GM10248 (cell line): ENCODE data around the gene ZBTB47.

Experiments used
- CTCF ChIA-PET: fragments of 300-600 bp; sonication (Branson Sonifier 250); formaldehyde crosslinking; extraction: SDS; loops from one replicate; lab custom pipeline; 2021; ENCODE audit warnings: antibody characterized with exemption; lab: Yijun Ruan, JAX
- POLR2A ChIA-PET: fragments of 350-650 bp; sonication (Branson Sonifier 250); formaldehyde crosslinking; extraction: SDS; loops from one replicate; lab custom pipeline; 2020; ENCODE audit warnings: antibody characterized with exemption; lab: Yijun Ruan, JAX
- DNase-seq: peaks from one replicate; pipeline ENCODE4 v3.0.0; 2012; ENCODE audit errors: extremely low spot score
- CTCF ChIP-seq: IDR thresholded peaks from 2 replicates; pipeline ENCODE4 v1.5.1; 2012; ENCODE audit warnings: mild to moderate bottlenecking, low read depth; ENCODE audit errors: extremely low read depth, missing control alignments, control extremely low read depth

Gene ZBTB47

DNA sequence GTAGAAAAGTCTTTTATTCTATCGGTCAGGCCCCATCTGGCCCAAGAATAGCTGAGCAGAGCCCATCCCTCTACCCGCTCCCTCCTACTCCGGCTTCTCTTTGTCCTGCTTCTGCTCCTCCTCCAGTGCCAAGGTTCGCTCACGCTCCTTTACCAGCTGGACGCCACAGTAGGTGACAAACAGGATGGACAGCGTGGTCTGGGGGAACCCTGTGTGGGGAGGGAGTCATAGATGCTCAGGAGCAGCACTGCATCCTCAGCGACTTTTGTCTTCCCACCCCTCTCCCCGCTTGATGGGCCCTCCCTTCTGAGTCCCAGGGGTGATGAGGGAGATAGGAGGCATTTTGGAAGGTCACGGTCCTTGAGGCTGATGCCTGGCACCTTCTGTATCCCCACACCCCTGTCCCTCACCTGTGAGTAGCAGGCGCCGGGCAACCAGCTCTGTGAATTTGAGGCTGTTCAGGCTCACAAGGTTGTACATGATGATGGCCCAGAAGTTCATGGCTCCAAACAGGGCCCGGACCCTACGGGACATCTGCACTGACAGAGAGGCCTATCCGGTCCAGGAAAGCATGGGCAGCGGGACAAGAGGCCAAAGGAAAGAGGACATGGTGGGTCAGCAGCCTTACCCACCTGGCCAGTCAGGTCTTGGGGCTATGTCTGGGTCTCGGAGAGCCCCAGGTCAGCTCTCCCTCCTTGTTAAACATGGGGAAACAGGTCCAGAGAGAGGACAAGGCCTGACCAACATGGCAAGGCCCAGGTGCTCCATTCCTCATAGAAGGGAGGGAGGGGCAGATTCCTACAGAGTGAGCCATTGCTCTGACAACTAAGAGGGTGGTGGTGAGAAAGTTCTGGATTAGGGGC is 39.4 kb downstream of the ZBTB47 start:
- TF ChIP-seq CTCF = no peak
- CTCF ChIA-PET = interaction anchor here (1.0 to 2.5 kb wide), 2 partner anchors 9 to 50 kb away, joined by 3 to 7 read pairs; no protein-coding TSS in a partner anchor
- POLR2A ChIA-PET = no interaction called here
- peak; percentile 13 for DNase-seq

GRCh38 chr3:42693530-42693930 is 40.0 kb downstream of the ZBTB47 start:
- TF ChIP-seq CTCF = no peak
- CTCF ChIA-PET = interaction anchor here (1.0 to 2.5 kb wide), 2 partner anchors 10 to 50 kb away, joined by 3 to 7 read pairs; no protein-coding TSS in a partner anchor
- POLR2A ChIA-PET = no interaction called here
- DNase-seq = no peak

DNA sequence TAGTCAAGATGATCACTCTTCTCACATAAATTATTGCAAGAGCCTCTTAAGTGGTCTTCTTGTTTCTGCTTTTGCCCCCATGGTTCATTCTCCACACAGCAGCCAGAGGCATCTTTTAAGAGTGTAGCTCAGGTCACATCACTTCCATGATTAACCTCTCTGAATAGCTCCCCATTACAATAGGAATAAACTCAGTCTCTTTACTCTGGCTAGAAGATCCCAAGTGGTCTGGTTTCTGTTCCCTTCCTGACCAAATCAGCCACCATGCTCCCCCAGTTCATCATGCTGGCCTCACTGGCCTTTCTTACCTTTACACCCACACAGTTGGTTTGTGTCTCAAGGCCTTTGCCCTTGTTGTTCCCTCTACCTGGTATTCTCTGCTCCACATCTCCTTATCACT is 40.9 kb downstream of the ZBTB47 start:
- TF ChIP-seq CTCF = no peak
- no peak for DNase-seq
- ChIA-PET CTCF (interaction anchor here (2.5 kb wide), 1 partner anchor 11 kb away, joined by 7 read pairs; no protein-coding TSS in a partner anchor), POLR2A (no interaction called here)

DNA sequence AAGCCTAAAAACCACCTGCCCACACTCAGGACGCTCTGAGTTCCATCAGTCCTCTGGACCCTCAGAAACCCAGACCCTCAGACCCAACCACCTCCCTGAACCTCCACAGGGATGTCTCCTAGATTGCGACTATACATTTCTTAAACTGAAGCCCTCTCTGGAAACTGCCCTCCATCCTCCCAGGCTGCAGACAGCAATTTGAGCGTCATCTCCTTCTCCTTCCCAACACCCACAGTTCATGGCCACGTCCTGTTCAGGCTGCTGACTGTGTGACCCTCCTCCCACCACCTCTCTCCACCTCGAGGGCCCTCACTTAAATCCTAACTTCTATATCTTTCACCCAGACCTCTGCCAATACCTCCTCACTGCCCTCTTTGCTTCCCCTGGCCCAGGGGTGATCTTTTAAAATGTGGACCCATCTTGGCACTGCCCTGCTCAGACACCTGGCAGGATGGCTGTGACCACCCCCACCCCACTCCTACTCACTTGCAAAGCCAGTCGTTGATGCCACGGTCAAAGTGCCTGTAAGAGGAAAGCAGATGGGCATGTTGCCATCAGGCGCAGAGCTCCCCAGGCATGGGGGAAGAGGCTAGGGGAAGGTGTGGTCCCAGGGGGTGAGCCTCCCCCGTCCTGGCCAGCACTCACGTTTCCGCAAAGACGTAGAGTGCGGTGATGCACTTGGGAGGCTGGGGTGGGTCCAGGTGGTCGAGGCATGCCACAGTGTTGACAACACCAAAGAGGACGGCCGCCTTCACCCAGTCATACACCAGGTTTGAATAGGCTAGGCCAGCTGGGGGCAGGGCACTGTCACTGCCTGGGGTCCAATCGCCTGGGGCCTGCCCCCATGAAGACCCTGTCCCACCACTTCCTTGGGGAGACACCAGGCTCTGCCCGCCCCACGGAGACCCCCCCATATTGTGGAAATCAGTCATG is 43.1 kb downstream of the ZBTB47 start:
- CTCF ChIA-PET = no interaction called here
- no peak for TF ChIP-seq CTCF

DNA sequence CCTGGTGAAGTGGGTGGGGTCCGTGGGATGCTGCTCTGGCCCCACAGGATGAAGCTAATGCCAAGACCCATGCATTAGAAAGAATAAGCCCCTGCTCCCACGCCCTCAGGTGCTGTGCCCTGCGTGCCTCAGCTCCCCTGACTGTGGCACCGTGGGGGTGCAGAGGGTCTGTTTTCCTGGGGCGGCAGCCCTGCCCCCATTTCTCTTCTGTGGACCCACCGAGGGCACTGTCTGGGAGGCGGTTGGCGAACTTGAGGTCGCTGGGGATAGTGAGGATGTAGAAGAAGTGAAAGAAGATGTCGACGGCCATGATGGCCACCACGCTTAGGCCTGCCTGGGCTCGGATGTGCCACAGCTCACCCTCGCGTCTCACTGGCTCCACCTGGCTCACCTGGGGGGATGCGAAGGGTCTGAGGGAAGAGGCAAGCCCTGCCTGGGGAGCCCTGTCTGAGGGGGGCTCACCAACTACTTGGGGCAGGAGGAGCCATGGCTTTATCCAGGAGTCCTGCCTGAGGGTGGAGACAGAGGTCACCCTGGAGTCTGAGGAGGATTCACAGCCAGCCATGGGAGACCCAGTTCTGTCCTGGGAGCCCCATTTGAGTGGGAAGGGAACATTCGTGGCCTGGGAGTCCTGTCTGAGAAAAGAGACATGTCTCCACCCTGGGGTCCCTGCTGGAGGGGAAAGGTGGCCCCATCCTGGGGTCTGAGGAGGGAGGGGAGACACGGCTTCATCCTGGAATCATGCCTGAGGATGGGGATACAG is 44.0 kb downstream of the ZBTB47 start:
- no peak for TF ChIP-seq CTCF
- ChIA-PET POLR2A (no interaction called here), CTCF (no interaction called here)
- no peak for DNase-seq

More for the DNA sequence above, 43.1 kb downstream of the ZBTB47 start:
- DNase-seq = no peak
- POLR2A ChIA-PET = no interaction called here

DNA sequence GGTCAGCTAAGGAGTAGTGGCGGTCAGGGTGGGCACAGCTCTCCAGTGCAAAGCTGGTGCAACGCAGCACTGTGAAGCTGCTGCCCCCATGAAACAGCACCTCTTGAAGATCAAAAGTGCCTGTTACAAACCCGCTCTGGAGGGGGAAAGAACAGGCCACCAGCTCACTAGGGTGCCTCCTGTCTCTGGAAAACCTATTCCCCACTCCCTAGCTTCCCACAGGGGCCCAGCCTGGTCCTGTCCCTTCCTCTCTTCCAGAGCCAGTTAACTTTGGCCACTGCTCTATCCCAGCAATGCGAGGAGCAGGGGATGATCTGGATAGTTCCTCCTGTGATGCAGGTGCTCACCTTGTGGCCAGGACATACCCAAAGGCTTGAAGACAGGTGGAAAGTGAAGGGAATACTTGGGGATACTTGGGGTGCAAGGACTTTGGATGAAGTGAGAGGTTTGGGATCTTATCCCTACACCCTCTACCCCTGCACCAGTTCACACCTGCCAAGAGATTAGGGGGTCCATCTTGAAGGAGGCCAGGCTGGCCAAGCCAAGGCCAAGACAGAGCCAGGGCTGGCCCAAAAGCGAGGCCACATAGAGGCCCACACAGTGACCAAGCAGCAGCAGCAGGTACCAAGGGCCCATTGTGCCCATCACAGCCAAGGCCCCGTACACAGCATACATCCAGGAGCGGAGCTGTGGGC is 44.9 kb downstream of the ZBTB47 start:
- no peak for DNase-seq
- TF ChIP-seq CTCF = no peak
- ChIA-PET CTCF (no interaction called here), POLR2A (no interaction called here)
